ENCODE measurements around the gene MAGOH. TPM values are rescaled to one million over a fixed set of nuclear protein-coding genes. Genes with fewer than 3 reads are reported as not detected.

The MAGOH gene
- total and polyA plus RNA-seq, 8 donors = 2.9 to 105 (median 52.3) TPM

DNA sequence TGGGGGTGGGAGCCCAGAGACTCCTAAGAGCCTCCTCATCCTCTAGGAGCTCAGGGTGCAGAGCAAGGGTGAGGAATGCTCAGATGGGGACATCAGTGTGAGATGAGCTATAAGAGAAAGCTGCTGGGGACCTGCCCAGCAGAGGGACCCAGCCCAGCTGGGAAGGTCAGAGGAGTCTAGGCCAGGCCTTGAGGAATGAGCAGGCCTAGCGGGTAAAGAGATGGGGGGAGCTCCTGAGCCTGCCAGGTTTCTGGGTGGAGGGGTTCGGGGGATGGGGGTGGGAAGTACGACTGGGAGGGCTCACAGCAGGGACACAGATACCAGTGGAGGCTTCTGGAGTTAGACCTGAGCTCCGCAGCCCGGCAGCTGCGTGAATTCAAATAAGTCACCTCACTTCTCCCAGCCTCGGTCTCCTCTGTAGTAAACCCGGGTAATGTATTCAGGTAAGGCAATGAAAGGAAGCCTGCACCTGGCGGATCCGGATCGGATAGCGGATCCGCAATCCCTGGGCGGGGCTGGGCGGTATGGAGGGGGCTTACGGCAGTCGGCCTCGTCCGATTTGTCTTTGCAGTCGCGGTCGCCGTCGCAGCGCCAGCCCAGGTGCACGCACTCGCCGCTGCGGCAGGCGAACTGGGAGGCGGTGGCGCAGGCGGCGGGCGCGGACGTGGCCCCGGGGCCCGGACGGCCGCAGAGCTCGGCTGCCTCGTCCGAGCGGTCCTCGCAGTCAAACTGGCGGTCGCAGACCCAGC is 38.0 kb upstream of the MAGOH start:
- no peaks in the 10 kb centered on the region for H3K4me1 ChIP-seq
- H3K9me3 ChIP-seq = no peaks in the 10 kb centered on the region
- no peak for DNase-seq
- no peak for TF ChIP-seq EP300 (IDR thresholded peaks at IDR 0.05)
- no peaks in the 10 kb centered on the region for H3K27me3 ChIP-seq
- no peaks in the 10 kb centered on the region for H3K36me3 ChIP-seq
- no peak overlapping the region for H3K4me3 ChIP-seq
- intact Hi-C loops (cut with DNase I; ENCODE audit: low total_unique reads) = loop anchor here (5.0 kb wide), 1 partner anchor 116 kb away; no protein-coding TSS in a partner anchor
- 76 to 91% (median 83%) methylated on average over 48 of the region's 48 CpGs for WGBS, 5 donors
- H3K27ac ChIP-seq = no peak overlapping the region

DNA sequence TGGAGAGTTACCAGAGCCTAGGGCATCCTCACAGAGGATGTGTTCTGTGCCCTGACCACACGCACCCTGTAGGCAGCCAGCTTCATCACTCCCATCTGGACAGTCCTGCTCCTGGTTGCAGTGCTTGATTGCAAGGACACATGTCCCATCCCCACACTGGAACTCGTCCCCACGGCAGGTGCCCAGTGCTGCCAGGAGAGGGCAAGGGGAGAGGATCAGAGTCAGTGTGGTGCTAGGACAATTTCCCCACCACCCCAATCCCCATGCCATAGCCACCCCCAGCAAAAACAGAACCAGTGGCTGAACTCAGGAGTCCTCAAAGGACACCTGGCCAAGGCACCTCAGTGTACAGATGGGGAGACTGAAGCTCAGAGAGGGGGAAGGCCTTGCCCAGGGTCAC is 37.2 kb upstream of the MAGOH start:
- Histone ChIP-seq H3K4me3 (no peak overlapping the region), H3K27me3 (no peaks in the 10 kb centered on the region), H3K27ac (no peak overlapping the region), H3K4me1 (no peaks in the 10 kb centered on the region), H3K36me3 (no peaks in the 10 kb centered on the region), H3K9me3 (no peaks in the 10 kb centered on the region)
- WGBS, 5 donors = 71 to 100% (median 89%) methylated on average over 2 to 3 of the region's 3 CpGs
- no peak for DNase-seq
- TF ChIP-seq, protein P1, sequence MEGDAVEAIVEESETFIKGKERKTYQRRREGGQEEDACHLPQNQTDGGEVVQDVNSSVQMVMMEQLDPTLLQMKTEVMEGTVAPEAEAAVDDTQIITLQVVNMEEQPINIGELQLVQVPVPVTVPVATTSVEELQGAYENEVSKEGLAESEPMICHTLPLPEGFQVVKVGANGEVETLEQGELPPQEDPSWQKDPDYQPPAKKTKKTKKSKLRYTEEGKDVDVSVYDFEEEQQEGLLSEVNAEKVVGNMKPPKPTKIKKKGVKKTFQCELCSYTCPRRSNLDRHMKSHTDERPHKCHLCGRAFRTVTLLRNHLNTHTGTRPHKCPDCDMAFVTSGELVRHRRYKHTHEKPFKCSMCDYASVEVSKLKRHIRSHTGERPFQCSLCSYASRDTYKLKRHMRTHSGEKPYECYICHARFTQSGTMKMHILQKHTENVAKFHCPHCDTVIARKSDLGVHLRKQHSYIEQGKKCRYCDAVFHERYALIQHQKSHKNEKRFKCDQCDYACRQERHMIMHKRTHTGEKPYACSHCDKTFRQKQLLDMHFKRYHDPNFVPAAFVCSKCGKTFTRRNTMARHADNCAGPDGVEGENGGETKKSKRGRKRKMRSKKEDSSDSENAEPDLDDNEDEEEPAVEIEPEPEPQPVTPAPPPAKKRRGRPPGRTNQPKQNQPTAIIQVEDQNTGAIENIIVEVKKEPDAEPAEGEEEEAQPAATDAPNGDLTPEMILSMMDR (IDR thresholded peaks at IDR 0.05) = no peak
- TF ChIP-seq POLR2AphosphoS5 (IDR thresholded peaks at IDR 0.05) = no peak
- TF ChIP-seq EP300 (IDR thresholded peaks at IDR 0.05) = no peak
- TF ChIP-seq POLR2A (IDR thresholded peaks at IDR 0.05) = no peak
- intact Hi-C loops (cut with DNase I; ENCODE audit: low total_unique reads) = loop anchor here (5.0 kb wide), 1 partner anchor 117 kb away; no protein-coding TSS in a partner anchor

DNA sequence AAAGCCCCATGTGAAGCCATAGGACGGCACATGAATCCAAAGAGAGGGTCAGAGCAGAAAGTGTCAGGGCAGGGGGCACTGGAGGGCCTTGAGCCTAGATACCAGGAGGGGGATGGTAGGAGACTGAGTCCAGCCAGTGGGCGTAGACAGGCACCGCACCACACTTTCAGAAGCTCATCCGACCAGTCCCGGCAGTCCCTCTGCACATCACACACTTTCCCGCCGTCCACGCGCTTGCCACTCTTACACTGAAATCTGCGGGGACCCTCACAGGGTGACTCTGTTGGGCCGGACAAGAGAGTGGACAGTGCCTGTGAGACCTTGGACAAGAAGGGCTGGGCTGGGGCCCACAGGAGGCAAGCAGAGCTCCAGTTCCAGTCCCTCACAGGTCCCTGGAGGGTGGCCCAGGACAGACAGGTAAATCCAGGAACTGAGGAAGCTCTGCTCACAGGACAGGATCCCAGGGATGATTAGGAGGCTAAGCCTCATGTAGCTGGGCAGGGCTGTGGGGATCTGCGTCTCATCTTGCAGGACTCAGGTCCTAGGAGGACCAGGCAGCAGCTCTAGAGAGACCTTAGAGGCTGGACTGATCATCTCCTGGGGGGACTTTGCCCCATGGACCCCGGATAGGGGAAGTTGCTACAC is 36.3 kb upstream of the MAGOH start:
- 89 to 94% (median 92%) methylated on average over 12 to 13 of the region's 13 CpGs for WGBS, 5 donors
- H3K27me3 ChIP-seq = no peaks in the 10 kb centered on the region
- no peak overlapping the region for H3K27ac ChIP-seq
- DNase-seq = no peak
- H3K36me3 ChIP-seq = no peaks in the 10 kb centered on the region
- TF ChIP-seq EP300 (IDR thresholded peaks at IDR 0.05) (no peak), POLR2AphosphoS5 (IDR thresholded peaks at IDR 0.05) (no peak), POLR2A (IDR thresholded peaks at IDR 0.05) (no peak)
- TF ChIP-seq, protein P1 (IDR thresholded peaks at IDR 0.05) = no peak
- H3K4me1 ChIP-seq = no peaks in the 10 kb centered on the region
- no peak overlapping the region for H3K4me3 ChIP-seq
- H3K9me3 ChIP-seq = no peaks in the 10 kb centered on the region
- intact Hi-C loops (cut with DNase I; ENCODE audit: low total_unique reads) = loop anchor here (5.0 kb wide), 1 partner anchor 118 kb away; no protein-coding TSS in a partner anchor

DNA sequence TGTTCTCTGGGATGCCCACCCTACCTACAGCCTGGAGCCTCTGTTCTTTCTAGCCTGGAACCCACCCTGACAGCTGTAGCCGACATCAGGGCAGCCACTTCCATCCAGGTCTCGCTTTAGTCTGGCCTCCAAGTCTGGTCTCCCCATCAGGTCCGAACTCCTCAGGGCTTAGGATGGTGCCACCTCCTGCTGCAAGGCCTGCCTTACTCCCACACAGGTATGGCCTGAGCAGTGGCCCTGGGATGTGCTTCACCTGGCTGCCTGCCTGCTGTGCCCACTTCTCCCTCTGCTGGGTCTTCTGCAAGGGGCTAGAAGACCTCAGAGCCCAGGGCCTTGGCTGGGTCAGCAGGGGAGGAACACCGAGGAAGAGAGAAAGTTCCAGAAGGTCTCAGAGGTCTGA is 35.7 kb upstream of the MAGOH start:
- DNase-seq = no peak
- intact Hi-C loops (cut with DNase I; ENCODE audit: low total_unique reads) = no loop called here
- Histone ChIP-seq H3K27me3 (no peaks in the 10 kb centered on the region), H3K4me3 (no peak overlapping the region), H3K9me3 (no peaks in the 10 kb centered on the region), H3K36me3 (no peaks in the 10 kb centered on the region), H3K27ac (no peak overlapping the region), H3K4me1 (no peaks in the 10 kb centered on the region)
- whole genome bisulfite sequencing, 5 donors = 91 to 99% (median 96%) methylated on average over 4 of the region's 4 CpGs
- TF ChIP-seq, protein P1 (IDR thresholded peaks at IDR 0.05) = no peak
- TF ChIP-seq POLR2A (IDR thresholded peaks at IDR 0.05) (no peak), EP300 (IDR thresholded peaks at IDR 0.05) (no peak), POLR2AphosphoS5 (IDR thresholded peaks at IDR 0.05) (no peak)

All from stomach (tissue), 9 donors.